Body of pancreas (tissue), 4 donors: Measurements from ENCODE around the gene MYMX.

Experiments
- CTCF ChIP-seq, 7 experiments: fragments of 450-650 bp in 4 of 7; fragments of 200-600 bp in 3 of 7; sonication (generic) in 3 of 7; IDR thresholded peaks; one replicate each; pipeline ENCODE4 v1.5.1; 2016 to 2019; ENCODE audit warnings: antibody characterized with exemption in 7 of 7
- POLR2A ChIP-seq, 3 donors: fragments of 450-650 bp; IDR thresholded peaks; one replicate each; pipeline ENCODE4 v1.6.1; 2016; ENCODE audit warnings: antibody characterized with exemption in 3 of 3, mild to moderate bottlenecking in 2 of 3

GRCh38 chr6:44203955-44204354 lies 12.8 kb upstream of the MYMX start:
- TF ChIP-seq POLR2A (IDR thresholded peaks at IDR 0.05) (no peak), CTCF (IDR thresholded peaks at IDR 0.05) (no peak)
